HG03460 (cell line): Measurements from ENCODE around the gene PAX5.

Source experiments
- ATAC-seq: cut with Tn5 transposase; IDR thresholded peaks from one replicate; pipeline ENCODE4 v1.9.1; 2021; ENCODE audit not compliant: unreplicated experiment

The PAX5 gene

GRCh38 chr9:36935332-36935731 lies 98.7 kb downstream of the PAX5 start:
- ATAC-seq = peak; percentile 34

DNA sequence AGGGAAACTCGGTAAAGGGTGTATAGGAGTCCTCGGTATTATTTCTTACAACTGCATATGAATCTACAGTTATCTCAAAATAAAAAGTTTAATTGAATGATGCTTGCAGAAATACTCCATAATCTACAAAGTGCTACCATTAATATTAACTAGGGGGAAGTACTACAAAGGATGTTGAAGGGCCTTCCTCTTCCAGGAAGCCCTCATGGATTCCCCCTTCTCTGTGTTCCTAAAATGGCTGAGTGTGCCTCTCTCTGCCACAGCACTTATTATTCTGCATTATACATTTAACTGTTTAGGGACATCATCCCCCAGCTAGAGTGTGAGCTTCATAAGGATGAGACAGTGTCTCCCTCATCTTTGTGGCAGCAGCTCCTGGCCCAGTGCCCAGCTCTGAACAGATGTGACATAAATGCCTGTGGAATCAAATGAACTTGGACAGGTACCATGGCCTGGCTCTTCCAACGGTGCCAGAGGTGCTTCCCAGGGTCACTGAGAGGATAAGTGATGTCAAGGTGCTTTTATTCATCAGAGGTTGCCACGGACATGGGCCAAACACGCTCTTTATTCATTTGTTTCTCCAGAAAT lies 99.5 kb downstream of the PAX5 start:
- ATAC-seq = no peak

DNA sequence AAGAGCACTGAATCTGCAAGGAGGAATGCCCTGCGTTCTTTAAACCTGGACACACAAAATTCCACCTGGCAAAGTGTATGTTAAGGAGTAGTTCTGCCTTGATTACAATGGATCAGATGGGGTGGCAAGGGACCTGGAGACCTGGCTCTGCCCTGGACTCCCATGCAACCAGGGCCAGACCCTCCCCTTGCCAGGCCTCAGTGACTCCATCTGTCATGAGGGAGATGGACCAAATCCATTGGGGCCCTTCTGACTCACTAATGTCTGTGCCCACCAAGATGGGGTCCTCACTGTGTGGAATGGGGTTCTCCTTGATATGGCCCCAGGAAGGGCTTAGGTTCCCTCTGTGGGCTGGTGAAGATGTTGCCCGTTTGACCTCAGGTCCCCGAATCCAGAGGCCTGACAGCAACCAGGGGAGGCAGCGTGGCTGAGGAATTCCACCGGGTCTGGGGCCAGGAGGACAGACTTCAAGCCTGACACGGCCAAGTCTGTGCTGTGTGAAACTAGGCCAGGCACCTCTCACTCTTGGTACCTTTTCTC lies 100.3 kb downstream of the PAX5 start:
- no peak for ATAC-seq

DNA sequence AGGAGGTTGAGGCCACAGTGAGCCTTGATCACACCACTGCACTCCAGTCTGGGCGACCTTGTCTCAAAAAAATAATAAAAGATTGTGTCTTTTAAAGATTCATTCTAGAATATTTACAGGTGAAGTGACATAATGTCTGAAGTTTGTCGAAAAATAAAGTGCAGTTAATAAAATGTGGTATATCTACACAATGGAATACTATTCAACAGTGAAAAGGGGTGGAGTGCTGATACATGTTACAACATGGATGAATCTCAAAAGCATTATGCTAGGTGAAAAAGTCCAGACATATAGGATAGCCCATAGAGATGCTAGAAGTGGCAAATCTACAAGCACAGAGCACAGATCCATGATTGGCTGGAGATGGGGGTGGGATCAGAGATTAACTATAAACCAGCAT lies 101.9 kb downstream of the PAX5 start:
- ATAC-seq = no peak

- no peak for ATAC-seq
These were observed 103.1 kb downstream of the PAX5 start for GRCh38 chr9:36930941-36931340.

- ATAC-seq = no peak
These were observed 104.8 kb downstream of the PAX5 start for GRCh38 chr9:36929350-36929675.

DNA sequence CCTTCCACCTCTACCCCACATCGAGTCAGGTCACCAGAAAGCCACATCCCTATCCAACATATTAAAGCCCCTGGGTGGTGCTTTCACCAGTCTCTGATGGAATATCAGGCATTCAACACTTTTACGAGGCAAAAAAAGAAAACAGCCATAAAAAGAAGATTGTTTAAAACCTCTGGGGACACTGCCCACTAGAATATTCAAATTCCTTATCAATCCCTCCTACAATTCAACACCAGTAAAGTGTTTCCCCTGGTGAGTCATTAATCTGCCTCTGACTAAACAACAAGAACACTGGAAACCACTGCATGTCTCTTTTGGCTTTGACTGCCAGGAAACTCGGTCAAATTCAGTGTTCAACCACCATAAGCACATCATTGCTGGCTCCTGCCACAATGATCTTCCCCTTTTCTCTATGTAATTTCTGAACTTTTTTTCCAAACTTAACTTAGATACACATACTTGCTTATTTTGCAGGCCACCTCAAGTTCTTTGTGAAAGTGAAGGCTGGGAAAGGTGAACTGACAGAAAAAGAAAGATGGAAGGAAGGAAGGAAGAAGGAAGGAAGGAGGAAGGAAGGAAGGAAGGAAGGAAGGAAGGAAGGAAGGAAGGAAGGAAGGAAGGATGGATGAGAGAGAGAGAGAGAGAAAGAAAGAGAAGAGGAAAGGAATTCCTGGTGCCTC lies 105.3 kb downstream of the PAX5 start:
- peak; percentile 63 for ATAC-seq

DNA sequence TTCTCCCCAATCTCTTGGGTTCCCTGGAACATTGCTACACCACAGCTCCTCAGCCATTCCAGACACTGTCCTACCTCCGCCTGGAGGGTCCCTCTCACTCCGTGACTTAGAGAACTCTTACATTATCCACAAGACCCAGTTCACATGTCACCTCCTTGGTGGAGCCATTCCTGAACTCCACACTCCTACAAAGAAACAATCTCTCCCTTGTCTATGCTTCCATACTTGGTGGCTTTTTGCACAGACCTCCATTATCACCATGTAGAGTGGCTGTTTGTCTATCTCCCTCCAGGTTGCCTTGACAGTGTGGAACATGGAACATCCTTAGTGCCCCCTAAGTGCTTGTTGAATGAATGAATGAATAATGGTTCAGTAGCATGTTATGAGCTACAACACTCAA lies 105.9 kb downstream of the PAX5 start:
- ATAC-seq = no peak

GRCh38 chr9:36924757-36925432 lies 109.2 kb downstream of the PAX5 start:
- ATAC-seq = no peak

DNA sequence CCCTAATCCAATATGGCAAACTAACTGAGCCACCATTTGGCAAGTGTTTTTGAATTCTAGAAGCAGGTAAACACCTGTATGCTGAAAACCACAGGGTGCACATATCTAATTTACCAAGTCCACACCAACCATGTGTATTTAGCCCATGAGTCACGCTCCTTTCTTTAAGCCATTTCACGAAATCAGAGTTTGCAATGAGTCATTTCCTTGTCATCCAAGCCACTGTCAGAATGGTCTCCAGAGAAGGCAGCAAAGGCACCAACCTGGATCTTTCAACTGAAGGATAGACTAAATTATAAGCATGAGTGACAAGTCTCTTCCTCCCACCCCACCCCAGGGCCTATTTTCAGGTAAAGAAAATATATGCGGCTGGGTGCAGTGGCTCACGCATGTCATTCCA lies 110.0 kb downstream of the PAX5 start:
- ATAC-seq = no peak

- ATAC-seq = no peak
These were observed 110.9 kb downstream of the PAX5 start for GRCh38 chr9:36923025-36923625.

GRCh38 chr9:36922548-36922947 lies 111.5 kb downstream of the PAX5 start:
- ATAC-seq = no peak

DNA sequence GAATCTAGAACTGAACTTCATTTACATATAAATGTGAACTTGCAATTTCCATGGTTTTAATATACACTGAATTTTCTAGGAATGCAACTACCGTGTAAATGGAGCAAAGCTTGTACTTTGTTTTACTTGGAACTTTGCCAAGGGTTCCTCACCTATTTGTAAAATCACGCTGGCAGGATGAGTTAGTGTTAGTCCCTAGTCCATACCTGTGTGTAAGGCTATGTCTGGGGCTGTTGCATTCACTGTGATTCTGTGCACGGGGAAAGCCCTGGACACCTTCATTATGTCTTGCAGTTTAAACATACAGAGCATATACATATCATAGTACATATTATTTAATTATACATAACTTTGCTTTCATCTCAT lies 119.9 kb downstream of the PAX5 start:
- no peak for ATAC-seq

- no peak for ATAC-seq
These were observed 120.5 kb downstream of the PAX5 start for GRCh38 chr9:36913393-36914211.

DNA sequence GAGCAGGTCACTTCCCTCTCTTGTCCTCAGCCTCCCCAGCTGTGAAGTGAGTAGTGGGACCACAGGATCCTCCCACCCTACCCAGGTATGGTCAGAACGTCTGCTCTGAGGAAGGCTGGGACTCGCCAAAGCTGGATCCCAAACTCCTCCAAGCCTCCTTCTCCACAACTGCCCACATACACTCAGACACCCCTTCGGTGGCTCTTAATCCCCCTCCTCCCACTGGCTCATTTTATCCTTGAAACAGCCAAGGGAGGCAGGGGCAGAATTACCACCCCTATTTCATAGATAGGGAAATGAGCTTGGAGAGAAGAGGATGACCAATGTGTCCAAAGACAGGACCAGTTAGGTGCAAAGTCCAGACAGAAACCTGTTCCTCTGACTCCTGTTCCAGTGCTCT lies 121.4 kb downstream of the PAX5 start:
- no peak for ATAC-seq

- no peak for ATAC-seq
These were observed 122.3 kb downstream of the PAX5 start for GRCh38 chr9:36911601-36912412.

GRCh38 chr9:36911037-36911436 lies 123.0 kb downstream of the PAX5 start:
- ATAC-seq = no peak

DNA sequence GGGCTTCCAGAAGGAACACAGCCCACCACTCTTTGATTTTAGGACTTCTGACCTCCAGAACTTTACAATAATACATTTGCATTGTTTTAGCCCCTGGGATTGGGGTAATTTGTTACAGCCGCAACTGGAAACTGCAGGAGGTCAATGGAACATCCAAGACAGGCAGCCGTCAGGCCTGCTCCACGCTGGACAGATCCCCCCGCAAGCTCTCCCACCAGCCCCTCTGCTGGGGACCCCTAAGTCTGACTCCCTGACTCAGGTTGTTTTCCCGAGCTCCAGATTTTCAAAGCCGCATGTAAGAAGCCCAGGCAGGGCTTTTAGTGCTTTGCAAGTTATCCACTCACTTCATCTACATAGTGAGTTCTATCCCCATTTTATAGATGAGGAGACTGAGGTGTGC lies 127.6 kb downstream of the PAX5 start:
- no peak for ATAC-seq

DNA sequence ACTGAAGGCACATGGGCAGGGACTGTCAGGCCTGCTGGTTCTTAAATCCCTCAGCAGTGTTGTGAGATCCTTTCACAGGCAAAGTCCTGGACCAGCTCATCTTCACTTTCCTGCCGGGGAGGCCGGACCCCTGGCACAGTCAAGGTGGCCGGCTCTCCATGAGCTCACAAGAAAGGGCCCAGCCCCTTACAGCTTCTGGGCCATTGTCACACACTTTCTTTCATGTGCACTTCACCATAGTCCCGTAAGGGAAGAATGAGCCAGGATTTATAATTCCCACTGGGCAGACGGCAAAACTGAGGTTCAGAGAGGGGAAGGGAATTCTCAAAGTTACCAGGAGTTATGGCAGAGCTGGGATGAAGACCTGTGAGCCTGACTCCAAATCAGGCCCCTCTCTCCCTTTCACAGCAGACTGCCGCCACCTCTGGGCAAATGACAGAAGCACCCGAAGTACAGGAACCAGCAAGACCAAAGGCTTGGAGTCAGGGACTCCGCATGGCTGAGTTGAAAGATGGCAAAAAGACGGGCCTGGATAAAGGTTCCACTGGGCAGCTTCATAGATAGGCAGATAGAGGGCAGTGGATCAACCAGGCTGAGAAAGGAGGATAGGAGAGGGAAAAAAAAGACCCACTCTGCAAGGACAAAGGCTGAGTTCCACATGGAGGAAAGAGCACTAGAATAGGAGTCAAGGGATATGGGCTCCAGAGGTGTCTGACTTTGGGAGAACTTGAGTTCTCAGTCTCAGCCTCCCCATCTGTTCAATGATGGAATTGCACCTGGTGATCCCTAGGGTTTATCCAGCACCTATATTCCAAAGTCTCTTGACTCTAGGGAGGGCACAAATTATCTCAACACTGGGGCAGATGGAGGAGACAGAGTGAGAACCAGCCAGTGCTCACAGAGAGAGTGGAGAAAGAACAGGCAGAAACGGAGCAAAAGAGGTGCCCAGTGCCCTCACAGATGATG lies 128.7 kb downstream of the PAX5 start:
- ATAC-seq = no peak
